HG03097 (cell line): ENCODE measurements around the gene SEC14L2.
"Not testable (repeated sequence)": the region's sequence is repeated elsewhere in the genome, so short reads cannot be mapped to it uniquely, and the experiment has no call there.

Source experiments
- ATAC-seq: cut with Tn5 transposase; IDR thresholded peaks from one replicate; pipeline ENCODE4 v1.9.1; 2021; ENCODE audit not compliant: unreplicated experiment, low FRiP score

SEC14L2 gene

DNA sequence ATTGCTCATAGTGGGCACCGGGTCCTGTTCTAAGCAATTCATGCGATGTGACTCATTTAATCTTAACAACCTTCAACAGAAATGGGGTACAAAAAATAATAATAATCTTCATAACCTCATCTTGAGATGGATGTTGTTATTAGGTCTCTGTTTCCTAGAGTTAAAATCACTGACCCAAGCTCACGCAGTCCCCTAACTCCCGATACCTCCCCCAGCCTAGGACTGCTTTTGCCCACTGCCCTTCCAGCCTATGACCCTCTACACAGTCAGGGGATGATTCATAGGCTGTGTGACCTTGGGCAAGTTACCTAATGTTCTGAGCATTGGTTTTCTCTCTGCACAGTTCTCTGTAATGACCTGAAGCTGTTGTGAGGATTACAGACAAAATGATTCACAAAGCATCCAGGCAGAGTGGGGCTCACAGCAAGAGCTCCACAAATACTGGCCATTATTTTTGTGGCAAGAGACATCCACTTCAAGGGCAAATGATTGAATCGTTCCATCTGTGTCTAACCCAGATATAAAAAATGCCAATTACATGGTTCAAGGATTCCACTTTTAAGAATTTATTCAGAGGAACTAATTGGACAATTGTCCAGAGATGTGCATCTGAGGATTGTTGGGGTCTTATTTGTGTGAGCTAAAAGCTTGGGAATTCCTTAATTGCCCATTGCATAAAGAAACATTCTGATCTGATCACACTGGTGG lies 48.8 kb downstream of the SEC14L2 start:
- no peak for ATAC-seq

DNA sequence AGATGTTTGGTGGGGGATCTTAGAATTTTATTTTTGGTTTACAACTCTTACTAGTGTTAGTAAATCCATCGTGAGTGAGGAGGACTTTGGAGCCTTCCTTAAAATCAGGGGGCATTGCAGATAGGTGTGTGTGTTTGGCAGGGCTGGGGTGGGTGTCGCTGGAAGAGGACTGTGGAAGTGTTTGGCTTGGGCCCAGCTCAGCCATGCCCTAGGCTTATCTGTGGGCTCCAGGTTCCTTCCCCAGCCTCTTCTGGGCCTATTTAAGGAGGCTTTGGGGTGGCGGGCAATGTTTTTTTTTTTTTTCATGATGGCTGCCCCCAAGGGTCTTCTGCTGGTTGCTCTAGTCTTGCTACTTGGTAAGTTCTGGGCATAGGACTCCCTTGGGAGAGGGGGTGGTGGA lies 50.8 kb downstream of the SEC14L2 start:
- no peak for ATAC-seq

DNA sequence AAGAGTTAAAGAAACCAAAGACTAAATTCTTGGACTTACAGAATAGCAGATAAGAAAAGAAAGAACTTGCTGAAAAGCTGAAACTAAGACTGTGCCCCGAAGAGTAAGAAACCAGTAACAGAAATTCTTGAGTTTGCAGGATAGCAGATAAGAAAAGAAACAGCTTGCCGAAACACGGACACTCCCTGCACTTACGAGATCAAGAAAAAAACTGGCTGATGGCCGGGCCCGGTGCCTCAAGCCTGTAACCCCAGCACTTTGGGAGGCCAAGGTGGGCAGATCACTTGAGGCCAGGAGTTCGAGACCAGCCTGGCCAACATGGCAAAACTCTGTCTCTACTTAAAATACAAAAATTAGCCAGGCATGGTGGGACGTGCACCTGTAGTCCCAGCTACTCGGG lies 54.7 kb downstream of the SEC14L2 start:
- ATAC-seq, result not testable (repeated sequence)

DNA sequence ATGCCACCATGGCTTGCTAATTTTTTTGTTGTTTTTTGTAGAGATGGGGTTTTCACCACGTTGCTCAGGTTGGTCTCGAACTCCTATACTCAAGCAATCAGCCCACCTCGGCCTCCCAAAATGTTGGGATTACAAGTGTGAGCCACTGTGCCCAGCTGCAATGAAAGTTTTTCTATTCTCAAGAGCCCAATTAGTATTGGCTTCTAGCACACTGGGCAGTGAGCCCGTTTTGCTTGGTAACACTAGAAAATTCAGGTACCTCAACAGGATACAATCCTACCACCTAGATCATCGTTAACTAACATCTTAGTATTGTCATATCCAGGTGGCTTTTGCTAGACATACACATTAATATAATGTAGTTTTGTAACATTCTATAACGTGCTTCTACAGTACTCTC lies 56.0 kb downstream of the SEC14L2 start:
- no peak for ATAC-seq

DNA sequence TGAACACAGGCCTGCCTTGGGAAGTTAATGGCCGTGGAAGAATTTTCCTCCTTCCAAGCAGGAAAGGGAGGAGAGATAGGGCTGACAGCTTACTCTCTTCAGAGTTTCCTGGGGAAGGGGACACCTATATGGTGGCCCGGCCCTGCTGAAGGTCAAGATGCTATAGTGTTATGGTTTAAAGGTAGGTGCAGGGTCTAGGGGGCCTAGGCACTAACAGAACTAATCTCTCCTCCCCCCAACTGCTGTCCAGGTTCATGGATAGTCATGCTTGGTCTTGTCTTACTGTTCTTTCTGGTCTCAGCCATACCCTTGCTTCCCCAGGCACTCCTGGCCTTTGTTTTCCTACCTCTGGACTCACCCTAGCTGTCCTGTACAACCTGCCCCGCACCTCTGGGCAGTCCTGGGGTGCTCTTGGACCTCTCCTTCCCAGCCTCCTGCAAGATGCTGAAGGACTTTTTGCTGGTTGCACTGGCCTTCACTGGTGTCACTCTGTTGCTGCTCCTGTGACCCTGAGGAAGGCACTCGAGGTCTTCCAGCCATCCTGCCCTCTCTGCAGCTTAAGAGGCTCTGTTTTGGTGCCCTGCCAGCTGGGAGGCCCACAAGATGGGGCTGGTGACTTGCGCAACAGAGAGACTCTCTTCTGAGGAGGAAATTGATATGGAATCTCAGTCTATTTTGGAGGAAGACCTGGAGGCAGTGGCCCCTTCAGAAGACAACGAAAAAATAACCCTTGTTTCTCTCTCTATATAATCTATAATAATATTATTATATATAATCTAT lies 57.1 kb downstream of the SEC14L2 start:
- no peak for ATAC-seq

DNA sequence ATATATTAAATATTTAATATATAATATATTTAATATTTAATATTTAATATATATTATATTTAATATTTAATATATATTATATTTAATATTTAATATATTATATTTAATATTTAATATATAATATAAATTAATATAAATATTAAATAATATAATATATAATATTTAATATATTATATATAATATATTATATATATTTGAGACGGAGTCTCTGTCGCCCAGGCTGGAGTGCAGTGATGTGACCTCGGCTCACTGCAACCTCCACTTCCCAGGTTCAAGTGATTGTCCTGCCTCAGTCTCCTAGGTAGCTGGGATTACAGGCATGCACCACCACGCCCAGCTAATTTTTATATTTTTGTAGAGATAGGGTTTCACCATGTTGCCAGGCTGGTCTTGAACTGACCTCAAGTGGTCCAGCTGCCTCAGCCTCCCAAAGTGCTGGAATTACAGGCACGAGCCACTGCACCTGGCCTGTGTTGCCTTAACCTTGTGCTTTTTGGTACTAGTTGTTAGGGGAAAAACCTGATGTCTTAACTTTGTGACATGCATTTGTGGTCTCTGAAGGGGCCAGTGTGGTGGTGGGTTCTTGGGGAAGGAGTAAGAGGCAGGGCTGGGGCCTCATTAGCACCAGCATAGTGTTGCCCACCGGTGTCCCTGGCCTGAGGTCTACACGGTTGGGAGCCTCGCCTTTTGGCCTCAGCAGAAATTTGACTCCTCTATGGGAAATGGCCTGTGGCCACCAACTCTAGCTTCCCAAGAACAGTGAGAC lies 58.4 kb downstream of the SEC14L2 start:
- ATAC-seq, result no peak

DNA sequence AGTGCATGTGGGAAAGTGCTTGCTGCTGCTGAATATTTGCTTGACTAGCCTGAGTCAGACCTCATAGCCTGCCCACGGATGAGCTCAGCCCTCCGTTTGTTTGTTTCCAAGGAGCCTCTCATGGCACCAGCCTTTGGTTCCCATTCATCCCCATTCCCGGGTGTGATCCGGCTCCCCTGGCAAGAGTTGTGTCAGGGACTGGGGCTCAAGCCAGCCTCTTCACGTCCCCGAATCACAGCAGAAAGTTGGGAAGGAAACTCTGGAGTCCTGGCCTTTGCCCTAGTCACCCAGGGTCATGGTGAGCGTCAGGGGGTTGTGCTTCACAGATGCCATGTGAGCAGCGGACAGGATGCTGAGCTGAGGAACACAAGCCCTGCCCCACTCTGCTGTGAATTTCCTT lies 61.2 kb downstream of the SEC14L2 start:
- no peak for ATAC-seq

DNA sequence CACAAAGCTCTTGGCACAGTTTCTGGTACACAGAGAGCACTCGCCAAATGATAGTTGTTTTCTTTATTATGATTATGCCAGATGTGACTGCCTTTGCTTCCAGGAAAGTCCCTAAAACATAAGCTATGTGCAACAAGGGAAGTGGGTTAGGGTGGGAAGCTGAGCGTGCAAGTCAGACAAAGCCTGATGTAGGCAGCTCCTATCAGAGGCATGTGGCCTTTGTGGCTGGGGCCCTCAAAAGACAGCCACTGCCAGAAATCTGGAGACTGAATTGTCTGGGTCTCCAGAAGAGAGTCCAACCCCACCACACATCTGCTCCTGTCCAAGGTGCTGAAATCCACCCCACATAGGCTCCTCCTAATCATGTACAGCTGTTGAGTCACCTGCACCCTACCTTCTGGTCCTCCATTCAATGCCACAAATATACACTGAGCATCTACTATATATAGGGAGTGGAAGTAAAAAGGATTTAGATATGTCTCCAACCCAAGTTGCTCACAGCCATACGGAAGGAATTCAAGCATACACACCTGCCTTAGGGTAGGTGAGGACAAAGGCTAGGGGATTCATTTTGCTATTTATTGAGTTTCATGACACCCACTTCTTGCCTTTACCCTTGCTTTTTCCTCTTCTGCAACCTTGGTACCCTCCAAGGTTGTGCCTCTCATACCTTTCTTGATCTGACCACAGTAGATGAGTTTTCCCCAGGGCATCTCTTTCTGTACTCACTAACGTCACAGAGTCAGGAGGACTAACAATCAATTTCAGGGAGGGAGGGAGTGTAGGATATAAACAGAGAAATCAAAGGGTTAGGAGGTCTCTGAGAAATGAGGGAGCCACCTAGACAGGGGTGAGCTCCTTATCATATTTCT lies 62.6 kb downstream of the SEC14L2 start:
- no peak for ATAC-seq

DNA sequence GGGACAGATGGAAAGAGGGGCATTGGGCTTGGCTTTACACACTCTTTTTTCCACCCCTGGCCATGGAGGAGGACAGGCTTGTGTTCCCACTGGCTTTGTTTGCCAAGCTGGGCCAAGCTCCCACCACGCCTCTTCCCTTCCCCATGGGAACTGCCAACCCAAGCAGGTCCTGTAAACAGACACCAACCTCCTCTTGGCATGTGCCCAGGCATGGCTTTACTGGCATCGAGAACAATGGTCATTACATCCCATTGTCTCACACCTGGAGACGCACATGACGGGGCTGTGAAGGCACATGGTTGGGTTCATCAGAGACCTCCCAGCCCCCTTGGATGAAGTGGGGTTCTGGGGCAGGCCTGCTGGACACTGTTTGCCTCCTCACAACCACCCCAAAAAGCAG lies 63.3 kb downstream of the SEC14L2 start:
- ATAC-seq, result no peak

DNA sequence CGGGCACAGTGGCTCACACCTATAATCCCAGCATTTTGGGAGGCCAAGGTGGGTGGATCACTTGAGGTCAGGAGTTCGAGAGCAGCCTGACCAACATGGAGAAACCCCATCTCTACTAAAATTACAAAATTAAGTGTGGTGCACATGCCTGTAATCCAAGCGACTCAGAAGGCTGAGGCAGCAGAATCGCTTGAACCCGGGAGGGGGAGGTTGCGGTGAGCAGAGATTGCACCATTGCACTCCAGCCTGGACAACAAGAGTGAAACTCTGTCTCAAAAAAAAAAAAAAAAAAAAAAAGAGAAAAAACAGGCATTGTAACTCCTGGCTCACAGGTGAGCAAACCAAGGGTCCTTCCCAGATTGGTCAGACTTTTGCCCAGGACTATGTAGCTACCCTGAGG lies 63.7 kb downstream of the SEC14L2 start:
- not testable (repeated sequence) for ATAC-seq

DNA sequence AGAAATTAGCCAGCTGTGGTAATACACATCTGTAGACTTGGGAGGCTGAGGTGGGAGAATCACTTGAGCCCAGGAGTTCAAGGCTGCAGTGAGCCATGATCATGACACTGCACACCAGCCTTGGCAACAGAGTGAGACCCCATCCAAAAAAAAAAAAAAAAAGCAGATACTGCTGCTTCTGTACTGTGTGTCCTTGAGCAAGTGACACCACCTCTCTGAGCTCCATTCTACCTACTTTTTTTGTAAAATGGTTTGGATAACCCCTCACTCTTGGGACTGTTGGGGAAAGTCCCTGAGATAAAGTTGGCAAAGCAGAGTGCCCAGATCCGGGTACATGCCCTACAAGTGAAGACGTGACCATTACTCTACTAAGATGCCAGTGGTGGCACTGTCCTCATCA lies 72.3 kb downstream of the SEC14L2 start:
- ATAC-seq, result no peak

DNA sequence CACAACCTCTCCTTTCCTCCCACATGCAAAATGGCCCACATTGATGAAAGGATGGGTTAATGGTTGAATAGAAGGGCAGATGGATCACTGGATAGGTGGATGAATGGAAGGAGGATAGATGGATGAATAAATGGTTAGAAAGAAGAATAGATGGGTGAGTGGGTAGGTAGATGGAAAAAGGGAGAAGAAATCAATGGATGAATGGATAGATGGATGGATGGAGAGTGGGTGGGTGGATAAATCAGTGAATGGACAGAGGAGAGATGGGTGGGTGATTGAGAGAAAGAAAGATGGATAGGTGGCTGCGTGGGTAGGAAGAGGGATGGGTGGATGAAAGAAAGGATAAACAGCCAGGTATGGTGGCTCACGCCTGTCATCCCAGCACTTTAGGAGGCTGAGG lies 73.8 kb downstream of the SEC14L2 start:
- ATAC-seq, result no peak

DNA sequence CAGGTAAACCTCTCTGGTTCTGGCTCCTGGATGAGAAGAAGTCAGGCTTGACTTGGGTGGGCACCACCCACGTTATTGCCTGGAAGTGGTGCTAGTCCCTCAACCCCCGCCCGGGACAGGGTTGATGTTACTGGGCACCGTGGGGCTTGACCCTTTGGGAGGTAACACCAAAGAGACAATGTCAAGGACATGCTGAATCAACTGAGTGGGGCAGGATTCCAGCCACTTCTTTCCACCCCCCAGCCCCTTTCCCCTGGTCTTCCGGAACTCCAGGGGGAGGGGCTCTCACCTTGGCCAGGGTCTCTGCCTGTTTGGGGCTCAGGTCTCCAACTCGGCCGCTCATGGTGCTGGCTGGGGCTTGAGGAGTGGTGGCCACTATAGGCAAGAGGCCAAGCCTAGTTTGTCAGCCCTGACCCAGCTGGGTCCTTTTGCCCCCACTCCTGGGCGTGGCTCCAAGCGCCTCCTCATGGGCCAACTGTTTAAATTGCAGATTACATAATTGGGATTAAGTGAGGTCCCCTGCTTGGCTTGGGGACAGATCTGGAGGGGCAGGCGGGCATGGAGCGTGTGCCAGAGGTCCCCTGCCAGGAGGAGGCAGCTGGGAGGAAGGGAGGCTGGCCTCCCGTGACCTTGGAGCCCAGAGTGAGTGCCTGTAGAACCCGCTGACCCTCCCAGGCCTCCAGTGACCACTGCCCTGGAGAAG lies 74.9 kb downstream of the SEC14L2 start, which contains the start of gene SEC14L3:
Gene SEC14L3, minus strand, starts transcription at position 402 of the 703 bp plus-strand sequence. Its CDS starts 59 bp downstream, at position 343.
- no peak for ATAC-seq

DNA sequence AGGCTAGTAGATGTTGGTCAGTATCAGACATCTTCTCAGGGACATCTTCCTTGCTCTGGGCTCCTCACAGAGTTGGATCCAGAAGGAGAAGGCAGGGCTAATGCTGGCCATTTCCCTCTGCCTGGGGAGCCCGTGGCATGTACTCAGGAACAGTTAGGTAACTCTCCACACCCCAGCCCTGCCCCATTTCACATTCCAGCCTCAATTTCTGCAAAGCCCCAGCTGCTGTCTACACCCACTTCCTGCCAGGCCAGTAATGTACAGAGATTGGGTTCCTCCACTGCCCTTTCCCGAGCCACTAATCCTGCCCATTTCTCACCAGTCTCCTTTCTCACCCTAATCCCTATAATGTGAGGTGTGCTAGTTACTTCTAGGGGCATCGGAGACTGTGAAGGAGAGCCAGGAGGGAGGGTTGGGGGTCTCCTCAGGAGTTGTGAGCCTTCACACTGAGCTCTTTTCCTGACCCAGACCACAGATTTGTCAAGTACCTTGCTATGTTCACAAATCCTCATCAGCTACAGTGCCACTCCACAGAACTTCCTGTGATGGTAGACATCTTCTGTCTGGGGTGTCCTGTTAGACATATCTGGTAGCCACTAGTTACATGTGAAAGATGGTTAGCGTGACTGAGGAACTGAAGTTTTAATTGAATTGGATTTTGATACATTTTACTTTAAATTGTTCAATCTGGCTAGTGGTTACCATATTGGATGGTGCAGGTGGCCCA lies 76.3 kb downstream of the SEC14L2 start:
- ATAC-seq, result no peak

DNA sequence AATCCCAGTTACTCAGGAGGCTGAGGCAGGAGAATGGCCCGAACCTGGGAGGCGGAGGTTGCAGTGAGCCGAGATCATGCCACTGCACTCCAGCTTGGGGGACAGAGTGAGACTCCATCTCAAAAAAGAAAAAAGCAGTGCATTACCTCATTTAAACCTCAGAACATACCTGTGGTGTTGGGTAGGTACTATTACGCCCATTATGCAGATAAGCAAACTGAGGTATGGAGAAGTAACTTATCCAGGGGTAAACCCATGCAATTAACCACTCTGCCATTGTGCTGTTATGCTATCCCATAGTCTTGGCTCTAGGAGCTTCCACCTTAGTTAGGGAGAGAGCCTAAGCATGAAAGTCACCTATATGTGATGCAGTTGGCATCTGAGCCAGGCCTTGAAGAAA lies 77.3 kb downstream of the SEC14L2 start:
- ATAC-seq, result no peak
